HG03095 (cell line): ENCODE measurements around the gene PEX10.
"Not testable (repeated sequence)": the region's sequence is repeated elsewhere in the genome, so short reads cannot be mapped to it uniquely, and the experiment has no call there.

ENCODE experiments used
- ATAC-seq: cut with Tn5 transposase; IDR thresholded peaks from one replicate; pipeline ENCODE4 v1.9.1; 2021; ENCODE audit warnings: moderate library complexity; ENCODE audit not compliant: unreplicated experiment

PEX10 gene

DNA sequence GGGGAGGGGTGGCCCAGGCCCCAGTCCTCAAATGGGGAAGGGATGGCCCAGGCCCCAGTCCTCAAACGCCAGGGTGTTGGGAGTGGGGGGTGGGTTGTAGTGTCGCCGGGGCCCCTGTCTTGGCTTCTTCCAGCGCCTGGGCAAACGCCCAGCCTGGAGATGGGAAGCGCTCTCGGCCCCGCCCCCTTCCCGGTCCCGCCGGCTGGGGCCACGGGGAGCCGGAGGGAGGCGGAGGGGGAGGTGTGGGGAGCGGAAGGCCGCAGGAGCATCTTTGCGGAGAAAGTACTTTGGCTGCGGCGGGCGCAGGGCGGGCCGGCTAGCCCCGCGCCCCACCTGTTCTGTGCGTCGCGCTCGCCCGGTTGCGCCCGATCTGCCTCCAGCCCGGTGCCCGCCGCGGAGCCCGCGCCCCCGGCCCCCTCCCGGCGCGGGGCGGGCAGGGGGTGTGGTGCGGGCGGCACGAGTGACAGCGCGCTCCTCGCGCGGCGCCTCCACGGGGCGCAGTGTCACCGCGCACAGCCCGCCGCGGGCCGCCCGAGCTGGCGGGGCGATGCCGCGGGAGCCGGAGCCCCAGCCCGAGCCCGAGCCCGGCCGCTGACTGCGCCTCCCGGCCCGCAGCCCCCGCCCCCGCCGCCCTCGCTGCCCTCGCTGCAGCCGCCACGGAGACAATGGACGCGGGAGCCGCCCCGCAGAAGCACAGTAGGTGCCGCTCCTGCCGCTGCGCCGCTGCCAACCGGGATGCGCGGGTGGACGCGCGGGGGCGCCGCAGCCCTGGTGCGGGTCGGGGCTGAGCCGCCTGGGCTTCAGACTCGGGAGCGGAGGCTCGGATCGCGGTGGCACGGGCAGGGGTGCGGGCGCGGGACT, 31.1 kb upstream of the PEX10 start:
- ATAC-seq = no peak

- no peak for ATAC-seq
These were observed 30.3 kb upstream of the PEX10 start for GRCh38 chr1:2442661-2443060.

GRCh38 chr1:2441746-2442145, 29.4 kb upstream of the PEX10 start:
- no peak for ATAC-seq

DNA sequence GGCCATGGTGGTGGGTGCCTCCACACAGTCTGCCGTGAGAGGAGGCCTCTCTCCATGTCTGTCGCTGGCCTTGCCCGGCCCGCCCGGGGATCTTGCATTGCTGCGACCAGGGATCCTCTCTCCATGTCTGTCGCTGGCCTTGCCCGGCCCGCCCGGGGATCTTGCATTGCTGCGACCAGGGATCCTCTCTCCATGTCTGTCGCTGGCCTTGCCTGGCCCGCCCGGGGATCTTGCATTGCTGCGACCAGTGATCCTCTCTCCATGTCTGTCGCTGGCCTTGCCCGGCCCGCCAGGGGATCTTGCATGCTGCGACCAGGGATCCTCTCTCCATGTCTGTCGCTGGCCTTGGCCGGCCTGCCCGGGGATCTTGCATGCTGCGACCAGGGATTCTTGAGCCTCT, 28.0 kb upstream of the PEX10 start:
- not testable (repeated sequence) for ATAC-seq

DNA sequence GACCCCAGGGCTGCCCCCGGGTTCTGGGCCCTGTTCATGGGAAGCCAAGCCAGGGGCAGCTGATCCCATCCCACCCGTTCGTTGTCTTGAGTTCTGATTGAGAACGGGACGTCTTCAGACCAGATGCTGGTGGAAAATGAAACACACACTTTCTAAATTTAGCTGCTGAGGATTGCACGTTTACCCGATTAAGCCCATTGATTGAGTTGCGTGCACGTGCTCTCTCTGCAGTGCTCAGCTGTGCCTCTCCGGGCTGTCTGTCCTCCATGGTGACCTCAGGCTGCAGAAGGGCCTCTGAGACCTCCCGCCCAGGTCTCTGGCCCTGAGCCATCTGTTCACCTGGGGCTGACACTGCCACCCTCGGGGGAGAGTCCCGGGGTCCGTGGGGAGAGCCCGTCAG, 27.0 kb upstream of the PEX10 start:
- ATAC-seq = no peak

GRCh38 chr1:2438641-2439040, 26.3 kb upstream of the PEX10 start:
- no peak for ATAC-seq

DNA sequence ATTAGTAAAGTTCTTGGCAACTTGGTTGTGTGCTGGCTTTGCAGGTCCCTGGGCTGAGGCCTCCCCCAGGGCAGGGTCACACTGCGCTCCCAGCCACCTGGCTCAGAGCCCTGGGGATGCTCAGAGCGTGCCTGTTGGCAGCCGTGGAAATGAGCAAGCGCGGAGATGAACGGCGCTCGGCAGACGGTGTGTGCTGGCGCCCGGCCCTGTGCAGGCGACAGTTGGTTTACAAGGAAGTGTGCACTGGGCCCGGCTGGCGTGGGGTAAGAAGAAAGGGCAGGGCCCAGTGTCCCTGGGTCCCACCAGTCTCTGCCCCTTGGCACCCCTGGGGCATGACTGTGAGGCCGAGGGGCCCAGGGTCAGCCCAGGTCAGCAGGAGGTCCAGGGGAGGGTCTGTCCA, 25.7 kb upstream of the PEX10 start:
- no peak for ATAC-seq

- ATAC-seq = no peak
These were observed 25.3 kb upstream of the PEX10 start for GRCh38 chr1:2437617-2438016.

DNA sequence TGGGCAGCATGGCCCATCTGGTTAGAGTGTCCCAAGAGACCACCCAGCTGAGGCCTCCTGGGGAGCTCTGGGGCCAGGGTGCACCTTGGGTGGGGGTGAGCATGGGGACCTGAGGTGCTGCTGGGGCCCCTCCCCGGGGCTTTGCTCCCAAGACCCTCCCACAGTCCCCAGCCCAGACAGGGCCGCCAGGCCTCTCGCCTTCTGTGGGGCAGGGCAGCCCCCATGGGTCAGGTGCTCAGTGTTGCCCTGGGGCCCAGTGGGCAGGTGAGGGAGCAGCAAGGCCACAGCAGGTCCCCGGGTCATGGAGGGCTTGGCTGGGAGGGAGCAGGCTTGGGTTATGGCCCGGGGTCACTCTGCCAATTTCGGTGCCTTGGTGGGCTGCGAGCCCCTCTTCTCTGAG, 24.5 kb upstream of the PEX10 start:
- ATAC-seq = no peak

DNA sequence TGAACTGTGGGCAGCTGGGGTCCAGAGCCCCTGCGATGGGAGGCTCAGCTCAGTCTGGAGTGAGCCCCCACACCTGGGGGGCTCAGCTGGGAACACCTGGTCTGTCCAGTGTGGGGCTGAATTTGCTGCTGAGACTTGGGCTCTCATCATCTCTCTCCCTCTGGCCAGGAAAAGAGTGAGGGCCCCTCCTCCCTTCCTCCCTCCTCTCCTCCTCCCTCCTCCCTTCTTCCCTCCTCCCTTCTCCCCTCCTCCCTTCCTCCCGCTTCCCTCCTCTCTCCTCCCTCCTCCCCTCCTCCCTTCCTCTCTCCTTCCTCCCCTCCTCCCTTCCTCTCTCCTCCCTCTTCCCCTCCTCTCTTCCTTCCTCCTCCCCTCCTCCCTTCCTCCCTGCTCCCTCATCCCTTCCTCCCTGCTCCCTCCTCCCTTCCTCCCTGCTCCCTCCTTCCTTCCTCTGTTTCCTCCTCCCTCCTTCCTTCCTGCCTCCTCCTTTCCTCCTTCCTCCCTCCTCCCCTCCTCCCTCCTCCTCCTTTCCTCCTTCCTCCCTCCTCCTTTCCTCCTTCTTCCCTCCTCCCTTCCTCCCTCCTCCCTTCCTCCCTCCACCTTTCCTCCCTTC, 23.5 kb upstream of the PEX10 start:
- no peak for ATAC-seq

- ATAC-seq = no peak
These were observed 22.7 kb upstream of the PEX10 start for GRCh38 chr1:2435091-2435490.

DNA sequence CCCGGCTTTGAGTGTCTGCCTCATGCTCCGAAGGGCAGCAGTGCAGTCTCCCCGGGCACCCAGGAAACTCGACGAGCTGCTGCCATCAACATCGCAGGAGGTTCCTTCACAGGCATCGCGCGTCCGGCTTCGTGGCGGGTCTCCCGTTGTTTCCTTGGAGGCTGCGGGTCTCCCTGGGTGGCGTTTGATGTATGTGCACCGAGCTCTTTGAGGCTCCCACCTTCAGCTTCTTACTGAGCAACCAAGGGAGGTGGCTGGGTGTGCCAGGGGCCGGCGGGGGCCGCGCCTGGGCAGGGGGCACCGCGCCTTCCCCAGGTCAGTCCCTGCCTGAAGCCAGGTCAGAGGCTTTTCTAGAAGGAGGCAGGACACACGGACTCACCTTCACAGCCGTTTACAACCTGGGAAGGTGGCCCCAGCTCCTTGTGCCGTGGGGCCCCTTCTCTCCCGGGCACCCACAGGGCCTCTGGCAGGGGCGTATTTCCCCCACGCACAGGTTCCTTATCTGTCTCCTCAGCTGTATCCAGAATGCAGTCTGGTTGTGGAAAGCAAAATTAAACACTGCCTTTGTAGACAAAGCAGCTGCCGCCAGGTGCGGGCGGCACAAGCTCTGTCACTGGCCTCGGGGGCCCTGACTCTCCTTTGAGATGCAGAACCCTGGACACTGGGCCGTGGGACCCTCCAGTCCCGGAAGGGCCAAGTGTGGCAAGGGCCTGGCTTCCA, 21.7 kb upstream of the PEX10 start:
- no peak for ATAC-seq

GRCh38 chr1:2433196-2433595, 20.8 kb upstream of the PEX10 start:
- no peak for ATAC-seq

GRCh38 chr1:2432441-2432844, 20.1 kb upstream of the PEX10 start:
- ATAC-seq = no peak

GRCh38 chr1:2431518-2431917, 19.2 kb upstream of the PEX10 start:
- ATAC-seq = no peak

- no peak for ATAC-seq
These were observed 18.7 kb upstream of the PEX10 start for GRCh38 chr1:2431103-2431502.

DNA sequence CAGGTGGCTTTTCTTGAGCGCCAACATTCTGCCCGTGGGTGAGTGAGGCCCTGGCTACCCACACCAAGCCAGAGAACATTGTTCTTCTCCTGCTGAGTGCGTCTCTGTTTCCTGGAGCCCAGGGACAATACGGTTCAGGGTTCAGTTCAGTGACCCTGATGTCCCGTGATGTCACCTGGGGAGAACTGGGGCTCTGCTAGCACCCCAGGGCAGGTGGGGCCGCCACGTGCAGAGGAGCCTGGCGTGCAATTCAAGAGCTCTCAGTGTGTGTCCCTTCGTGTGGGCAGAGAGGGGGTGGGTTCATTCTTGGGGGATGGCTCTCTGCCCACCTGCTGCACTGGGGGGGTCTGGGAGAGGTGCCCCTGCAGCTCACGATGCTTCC, 18.2 kb upstream of the PEX10 start:
- no peak for ATAC-seq

GRCh38 chr1:2429780-2430591, 17.6 kb upstream of the PEX10 start:
- ATAC-seq = no peak

GRCh38 chr1:2428490-2428889, 16.1 kb upstream of the PEX10 start:
- ATAC-seq = no peak

GRCh38 chr1:2427976-2428375, 15.6 kb upstream of the PEX10 start:
- no peak for ATAC-seq

DNA sequence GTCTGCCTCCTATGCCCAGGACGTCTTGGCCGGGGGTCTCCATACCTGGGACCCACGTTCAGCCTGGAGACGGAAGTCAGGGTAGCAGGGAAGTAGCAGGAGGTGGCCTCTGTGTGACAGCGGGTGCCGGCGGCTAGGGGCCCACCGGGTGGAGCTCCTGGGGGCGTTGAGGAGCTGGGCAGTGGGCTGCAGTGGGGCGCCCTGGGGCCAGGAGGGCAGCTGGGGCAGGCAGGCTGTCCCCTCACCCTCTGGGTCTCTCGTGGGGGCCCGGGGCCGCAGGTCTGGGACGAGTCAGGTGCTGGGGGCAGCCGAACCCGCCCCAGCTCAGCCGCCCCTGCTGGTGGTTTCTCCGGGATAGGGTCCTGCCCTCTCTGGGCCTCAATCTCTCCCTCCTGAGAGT, 14.7 kb upstream of the PEX10 start:
- no peak for ATAC-seq
